GM12892 (cell line): Measurements from ENCODE around the gene IL17C.

Experiments
- POLR2A ChIP-seq: IDR thresholded peaks from 2 replicates; pipeline ENCODE4 v1.6.1; 2011; ENCODE audit warnings: low read depth, low read length, control low read depth
- POLR2AphosphoS5 ChIP-seq: IDR thresholded peaks from 2 replicates; pipeline ENCODE4 v1.6.1; 2011; ENCODE audit warnings: low read depth, low read length, control low read depth
- TAF1 ChIP-seq: IDR thresholded peaks from 2 replicates; pipeline ENCODE4 v1.6.1; 2011; ENCODE audit warnings: low read depth, mild to moderate bottlenecking, control low read depth, low read length, borderline replicate concordance

DNA sequence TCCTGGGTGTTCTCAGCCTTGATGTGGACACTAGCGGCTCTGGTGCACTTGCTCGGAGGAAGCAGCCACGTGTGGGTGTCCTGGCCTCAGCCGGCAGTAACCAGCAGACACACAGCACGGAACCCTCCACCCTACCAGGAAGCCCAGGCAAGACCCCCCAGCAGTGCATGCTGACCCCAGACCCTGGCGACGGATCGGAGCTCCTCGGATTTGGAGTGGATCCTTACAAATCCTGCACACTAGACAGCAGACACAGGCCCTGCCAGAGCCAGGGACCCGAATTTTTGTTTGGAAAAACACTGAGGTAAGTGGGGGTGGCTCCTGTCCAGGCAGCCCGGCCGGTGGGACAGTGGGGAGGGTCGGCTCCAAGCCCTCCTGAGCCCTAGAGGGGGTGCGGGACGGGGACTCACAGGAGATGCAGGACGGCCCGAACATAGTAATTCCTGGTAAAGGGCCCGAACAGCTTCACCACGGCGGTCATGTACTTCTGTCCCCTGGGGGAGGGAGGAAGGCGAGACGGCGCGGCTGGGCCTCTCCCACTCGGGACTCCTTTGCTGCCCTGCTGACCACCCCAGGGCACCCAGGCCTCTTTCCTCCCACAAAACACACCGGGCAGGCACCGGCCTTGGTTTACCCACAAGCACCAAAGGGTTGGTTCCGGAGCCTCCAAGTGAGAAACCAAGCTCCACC is 8.1 kb downstream of the IL17C start:
- TF ChIP-seq TAF1: no peak
- no peak; the same call in 1 of the 2 replicates for TF ChIP-seq POLR2A
- no peak; the same call in 1 of the 2 replicates for TF ChIP-seq POLR2AphosphoS5
